GM18873 (cell line): Measurements from ENCODE around the gene PKN3.
"Not testable (repeated sequence)": the region's sequence is repeated elsewhere in the genome, so short reads cannot be mapped to it uniquely, and the experiment has no call there.

ENCODE experiments used
- ATAC-seq: cut with Tn5 transposase; IDR thresholded peaks from one replicate; pipeline ENCODE4 v1.9.1; 2021; ENCODE audit warnings: mild to moderate bottlenecking, moderate library complexity, moderate number of reproducible peaks; ENCODE audit not compliant: unreplicated experiment, low FRiP score

The PKN3 gene

GRCh38 chr9:128702445-128702948, at the start of gene PKN3:
Gene PKN3 (plus strand): TSS chr9:128702503. CDS start chr9:128702916, 413 bp downstream.
- ATAC-seq: no peak

GRCh38 chr9:128653908-128654307, 48.4 kb upstream of the PKN3 start:
- no peak for ATAC-seq

GRCh38 chr9:128654481-128654880, 47.8 kb upstream of the PKN3 start:
- ATAC-seq: no peak

GRCh38 chr9:128656416-128657343, 45.6 kb upstream of the PKN3 start, which contains the start of gene DYNC2I2:
Gene DYNC2I2 (minus strand): TSS chr9:128656847. CDS start chr9:128656726, 121 bp downstream.
- ATAC-seq: peak; percentile 70

GRCh38 chr9:128657344-128657704, 45.0 kb upstream of the PKN3 start:
- no peak for ATAC-seq

GRCh38 chr9:128657796-128658195, 44.5 kb upstream of the PKN3 start:
- ATAC-seq: no peak

GRCh38 chr9:128666481-128666941, 35.8 kb upstream of the PKN3 start:
- ATAC-seq: not testable (repeated sequence)

- ATAC-seq: no peak
Measured at GRCh38 chr9:128669786-128670185, 32.5 kb upstream of the PKN3 start.

- ATAC-seq: no peak
Measured at GRCh38 chr9:128675382-128675781, 26.9 kb upstream of the PKN3 start.

GRCh38 chr9:128677794-128678193, 24.5 kb upstream of the PKN3 start:
- ATAC-seq: no peak

- ATAC-seq: no peak
Measured at GRCh38 chr9:128683340-128684064, 18.8 kb upstream of the PKN3 start.

- no peak for ATAC-seq
Measured at GRCh38 chr9:128684065-128684324, 18.3 kb upstream of the PKN3 start.

- no peak for ATAC-seq
Measured at GRCh38 chr9:128684325-128685199, 17.7 kb upstream of the PKN3 start.

- ATAC-seq: no peak
Measured at GRCh38 chr9:128685636-128686489, 16.4 kb upstream of the PKN3 start.

- no peak for ATAC-seq
Measured at GRCh38 chr9:128687453-128687852, 14.8 kb upstream of the PKN3 start.

GRCh38 chr9:128688501-128689292, 13.6 kb upstream of the PKN3 start, which contains the start of gene SET:
Gene SET (plus strand): TSS chr9:128689222. CDS start chr9:128689583, 361 bp downstream.
- ATAC-seq: peak; percentile 51

- ATAC-seq: no peak
Measured at GRCh38 chr9:128689293-128689774, 13.0 kb upstream of the PKN3 start.
